B cell (primary cell): Measurements from ENCODE around the gene FAM131C. TPM values are rescaled to one million over a fixed set of nuclear protein-coding genes. Genes with fewer than 3 reads are reported as not detected.

Source experiments
- ATAC-seq: fragments of 200-7000 bp; cut with Tn5 transposase; one replicate; pipeline ENCODE4 v1.10.0; 2021; ENCODE audit warnings: low read depth, mild to moderate bottlenecking, moderate number of reproducible peaks, moderate library complexity
- CTCF ChIA-PET: fragments of 350-600 bp; sonication (Branson Sonifier 250); formaldehyde crosslinking; loops from one replicate; lab custom pipeline; 2021; ENCODE audit warnings: antibody characterized with exemption, inconsistent platforms; lab: Charles Lee
- POLR2A ChIA-PET: fragments of 350-600 bp; sonication (Branson Sonifier 250); formaldehyde crosslinking; loops from one replicate; lab custom pipeline; 2021; ENCODE audit warnings: antibody characterized with exemption; lab: Charles Lee
- DNase-seq: peaks from one replicate; pipeline ENCODE4 v3.0.0; 2013
- H2AFZ ChIP-seq: 2 replicates; pipeline ENCODE4 v1.6.1; 2012; ENCODE audit warnings: mild to moderate bottlenecking, low read depth, low read length; ENCODE audit not compliant: insufficient read depth, poor library complexity, severe bottlenecking
- H3K27ac ChIP-seq, 2 donors: 1 replicate in 1 of 2; 2 replicates in 1 of 2; pipeline ENCODE4 v1.5.1; 2012 to 2013; ENCODE audit warnings: low read length in 2 of 2, mild to moderate bottlenecking in 2 of 2, moderate library complexity in 1 of 2
- H3K27me3 ChIP-seq, 4 experiments: fragments of 200-600 bp in 1 of 4; sonication (generic) in 1 of 4; replicated peaks in 1 of 4; 1 replicate in 2 of 4; 2 replicates in 2 of 4; pipeline versions ENCODE4 v1.6.1 to v1.7.0; 2013 to 2016; ENCODE audit warnings: low read length in 3 of 4, mild to moderate bottlenecking in 2 of 4, mixed read lengths in 1 of 4, moderate library complexity in 1 of 4; ENCODE audit not compliant: insufficient read depth in 4 of 4, control insufficient read depth in 3 of 4; ENCODE audit errors: control extremely low read depth in 1 of 4
- H3K36me3 ChIP-seq, 2 experiments: replicated peaks in 1 of 2; 1 replicate in 1 of 2; 2 replicates in 1 of 2; pipeline versions ENCODE4 v1.6.1 to v1.7.1; 2013; ENCODE audit warnings: low read length in 1 of 2; ENCODE audit not compliant: insufficient read depth in 2 of 2, control insufficient read depth in 1 of 2; ENCODE audit errors: control extremely low read depth in 1 of 2, extremely low read depth in 1 of 2
- H3K4me1 ChIP-seq, 2 donors: fragments of 200-600 bp in 1 of 2; sonication (generic) in 1 of 2; 1 replicate in 1 of 2; 2 replicates in 1 of 2; pipeline versions ENCODE4 v1.5.1 to v1.6.1; 2013 to 2017; ENCODE audit warnings: low read length in 2 of 2; ENCODE audit not compliant: control insufficient read depth in 2 of 2, insufficient read depth in 2 of 2
- H3K4me2 ChIP-seq: replicated peaks from 2 replicates; pipeline ENCODE3; 2012; ENCODE audit warnings: mild to moderate bottlenecking, low read depth, low read length; ENCODE audit not compliant: poor library complexity, severe bottlenecking
- H3K4me3 ChIP-seq, 5 experiments: fragments of 200-600 bp in 1 of 5; sonication (generic) in 1 of 5; 1 replicate in 3 of 5; 2 replicates in 2 of 5; pipeline versions ENCODE4 v1.5.1 to v1.7.0; 2011 to 2016; ENCODE audit warnings: low read length in 4 of 5, mild to moderate bottlenecking in 4 of 5, low read depth in 2 of 5, control low read depth in 1 of 5, moderate library complexity in 1 of 5; ENCODE audit not compliant: insufficient read depth in 1 of 5; ENCODE audit errors: control extremely low read depth in 1 of 5, extremely low read depth in 1 of 5
- H3K79me2 ChIP-seq: fragments of 200-600 bp; sonication (generic); one replicate; pipeline ENCODE4 v1.6.0; 2016; ENCODE audit warnings: low read length; ENCODE audit not compliant: control insufficient read depth, insufficient read depth
- H3K9ac ChIP-seq: fragments of 200-600 bp; sonication (generic); 2 replicates; pipeline ENCODE4 v1.6.1; 2017; ENCODE audit warnings: mild to moderate bottlenecking, low read length, moderate library complexity
- H3K9me3 ChIP-seq, 3 donors: one replicate each; pipeline versions ENCODE4 v1.6.1 to v1.7.1; 2013; ENCODE audit warnings: low read length in 2 of 3; ENCODE audit not compliant: control insufficient read depth in 2 of 3, insufficient read depth in 1 of 3; ENCODE audit errors: control extremely low read depth in 1 of 3
- H4K20me1 ChIP-seq: 2 replicates; pipeline ENCODE4 v1.6.0; 2012; ENCODE audit warnings: mild to moderate bottlenecking, low read length; ENCODE audit not compliant: insufficient read depth, control insufficient read depth, poor library complexity, severe bottlenecking
- H3K27ac Mint-ChIP-seq: one replicate; pipeline ENCODE4 v1.8.0; 2021; ENCODE audit warnings: mixed read lengths
- H3K27me3 Mint-ChIP-seq: one replicate; pipeline ENCODE4 v1.8.0; 2021; ENCODE audit warnings: mixed read lengths
- H3K4me1 Mint-ChIP-seq: one replicate; pipeline ENCODE4 v1.8.0; 2021; ENCODE audit warnings: mixed read lengths
- H3K4me3 Mint-ChIP-seq: one replicate; pipeline ENCODE4 v1.8.0; 2021; ENCODE audit warnings: mixed read lengths
- H3K9me3 Mint-ChIP-seq: one replicate; pipeline ENCODE4 v1.8.0; 2022; ENCODE audit warnings: mixed read lengths; ENCODE audit not compliant: insufficient read depth
- CTCF ChIP-seq: fragments of 200-600 bp; IDR thresholded peaks from one replicate; pipeline ENCODE4 v1.8.0; 2022; ENCODE audit warnings: antibody characterized with exemption, mild to moderate bottlenecking
- EZH2 ChIP-seq: IDR thresholded peaks from 2 replicates; pipeline ENCODE4 v1.6.1; 2012; ENCODE audit warnings: borderline replicate concordance, low read depth, mild to moderate bottlenecking, moderate library complexity, low read length; ENCODE audit not compliant: insufficient read depth, poor library complexity, severe bottlenecking
- WGBS: methylation state at CpG from one replicate; pipeline ENCODE4 v1.1.5; 2013; ENCODE audit warnings: missing lambda C conversion rate; ENCODE audit not compliant: insufficient coverage; 5-methylcytosine and 5-hydroxymethylcytosine counted together
- intact Hi-C: fragments of 100-400 bp; cut with micrococcal nuclease; formaldehyde crosslinking; loops from one replicate; pipeline ENCODE4 v1.10.0; 2022
- polyA plus RNA-seq: library from polyadenylated mRNA; depleted of rRNA; stranded (reverse); fragments of >200 nt; gene quantifications from 2 replicates; pipeline ENCODE4 v1.2.3, GENCODE V29; 2012
- total RNA-seq, 2 donors: library from RNA; stranded (reverse); fragments of 120-200 nt in 1 of 2; gene quantifications; 1 replicate in 1 of 2; 2 replicates in 1 of 2; pipeline versions ENCODE4 v1.2.3 to v1.2.4, GENCODE V29; 2013 to 2022

FAM131C gene
- total and polyA plus RNA-seq, 2 donors (not counting 1 experiment from before 2014, with no cell fraction given), result 0.37 TPM; not detected in 1

DNA sequence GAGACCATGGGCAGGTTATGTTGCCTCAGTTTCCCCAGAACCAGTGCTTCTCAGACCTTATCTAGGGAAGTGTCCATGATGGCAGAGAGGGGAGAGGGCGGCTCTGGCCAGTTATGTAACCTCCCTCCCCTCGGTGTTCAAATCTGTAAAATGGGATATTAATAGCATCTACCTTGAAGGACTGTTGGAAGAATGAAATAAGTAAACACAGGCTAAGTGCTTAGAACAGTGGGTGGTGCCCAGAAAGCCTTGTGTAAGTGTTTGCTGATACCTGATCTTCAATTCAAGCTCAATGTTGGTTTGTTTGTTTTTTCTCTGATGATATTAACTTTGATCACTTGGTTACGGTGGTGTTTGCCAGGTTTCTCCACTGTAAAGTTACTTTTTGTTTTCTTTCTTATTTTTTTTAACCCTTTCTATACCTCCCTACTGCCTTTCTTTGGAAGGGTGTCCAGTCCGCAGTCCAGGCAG is 47.5 kb upstream of the FAM131C start:
- CTCF ChIA-PET, result no interaction called here
- H3K27ac ChIP-seq, result no peak overlapping the region
- H2AFZ ChIP-seq, result no peak overlapping the region
- Mint-ChIP-seq H3K4me3 (no peak overlapping the region), H3K9me3 (no peaks in the 10 kb centered on the region), H3K27me3 (peaks cover 44% of the 10 kb centered on the region), H3K4me1 (no peaks in the 10 kb centered on the region), H3K27ac (no peak overlapping the region)
- H3K9me3 ChIP-seq, result peaks cover 0 to 4% (median 0%) of the 10 kb centered on the region in 3 donors
- no peaks in the 10 kb centered on the region for H4K20me1 ChIP-seq
- H3K79me2 ChIP-seq, result no peaks in the 10 kb centered on the region
- WGBS, result no CpG with 5 or more reads among the region's 4 CpGs
- intact Hi-C loops, result no loop called here
- no peak overlapping the region for H3K4me3 ChIP-seq
- no peaks in the 10 kb centered on the region for H3K4me1 ChIP-seq
- H3K4me2 ChIP-seq, result no peak overlapping the region
- DNase-seq, result no peak
- POLR2A ChIA-PET, result no interaction called here
- H3K9ac ChIP-seq, result no peak overlapping the region
- ATAC-seq, result no peak
- TF ChIP-seq EZH2 (no peak), CTCF (no peak)
- H3K36me3 ChIP-seq, result no peaks in the 10 kb centered on the region
- H3K27me3 ChIP-seq, result peaks cover 0 to 19% (median 1%) of the 10 kb centered on the region in 4 experiments

- no peaks in the 10 kb centered on the region for H3K9me3 Mint-ChIP-seq
Measured at GRCh38 chr1:16120407-16120806, 47.0 kb upstream of the FAM131C start.

More at GRCh38 chr1:16120407-16120806, 47.0 kb upstream of the FAM131C start:
- ChIA-PET POLR2A (no interaction called here), CTCF (interaction anchor here (0.6 kb wide), 1 partner anchor 26 kb away, joined by 5 read pairs; no protein-coding TSS in a partner anchor)
- 71% methylated on average over 1 of the region's 1 CpG for WGBS
- peaks cover 0 to 16% (median 1%) of the 10 kb centered on the region in 4 experiments for H3K27me3 ChIP-seq
- DNase-seq (no peak), ATAC-seq (no peak)
- no peaks in the 10 kb centered on the region for H3K4me1 Mint-ChIP-seq
- H3K27me3 Mint-ChIP-seq, result peaks cover 39% of the 10 kb centered on the region
- H3K27ac ChIP-seq, result no peak overlapping the region
- H3K4me2 ChIP-seq, result no peak overlapping the region
- H3K4me3 Mint-ChIP-seq, result no peak overlapping the region
- peaks cover 0 to 4% (median 0%) of the 10 kb centered on the region in 3 donors for H3K9me3 ChIP-seq
- intact Hi-C loops, result no loop called here
- no peaks in the 10 kb centered on the region for H3K36me3 ChIP-seq
- no peak overlapping the region for H3K9ac ChIP-seq
- H3K79me2 ChIP-seq, result no peaks in the 10 kb centered on the region
- H2AFZ ChIP-seq, result no peak overlapping the region
- no peaks in the 10 kb centered on the region for H4K20me1 ChIP-seq
- TF ChIP-seq CTCF (no peak), EZH2 (no peak)
- H3K4me3 ChIP-seq, result no peak overlapping the region
- no peak overlapping the region for H3K27ac Mint-ChIP-seq
- H3K4me1 ChIP-seq, result no peaks in the 10 kb centered on the region
